Adipose tissue (tissue), 3 donors: Measurements from ENCODE around the gene MBD3L2. TPM values are rescaled to one million over a fixed set of nuclear protein-coding genes. Genes with fewer than 3 reads are reported as not detected.

Source experiments
- H3K27ac ChIP-seq: one replicate; pipeline ENCODE4 v1.5.1; 2013; ENCODE audit warnings: low read depth, low read length
- WGBS, 3 donors: extraction: QIAGEN DNeasy Blood & Tissue Kit; methylation state at CpG; one replicate each; pipeline ENCODE4 v1.1.7; 2013; 5-methylcytosine and 5-hydroxymethylcytosine counted together
- polyA plus RNA-seq, 3 donors: library from polyadenylated mRNA; stranded (reverse); fragments of 200-250 nt; gene quantifications; one replicate each; pipeline ENCODE4 v1.2.3, GENCODE V29; 2013
- donor health status: healthy with polysubstance abuse.
- donor health status: Bipolar disorder and iron deficiency.
- donor health status: healthy.

The MBD3L2 gene
- polyA plus RNA-seq, 3 donors, result not detected

GRCh38 chr19:7098701-7099596 lies 49.8 kb downstream of the MBD3L2 start:
- WGBS, 3 donors, result 0 to 1% (median 1%) methylated on average over 70 to 78 of the region's 78 CpGs
- H3K27ac ChIP-seq, result no peak overlapping the region

GRCh38 chr19:7099597-7099921 lies 50.4 kb downstream of the MBD3L2 start:
- WGBS, 3 donors, result 9 to 13% (median 12%) methylated on average over 9 of the region's 9 CpGs
- H3K27ac ChIP-seq, result no peak overlapping the region

Other genes with a start within 250 kb of the MBD3L2 start
- 1 to 10 TPM in 1 of 3 donors, under 1 TPM in 2; 0.11 to 1.4 (median 0.13) TPM for gene ADGRE1, start 161.7 kb upstream of the MBD3L2 start, polyA plus RNA-seq
- gene MBD3L2B, start 27.9 kb upstream of the MBD3L2 start, polyA plus RNA-seq, result not detected
- not detected for gene MBD3L5, start 18.7 kb upstream of the MBD3L2 start, polyA plus RNA-seq
- not detected for gene MBD3L4, start 9.1 kb upstream of the MBD3L2 start, polyA plus RNA-seq
- gene MBD3L3, start 9.4 kb downstream of the MBD3L2 start, polyA plus RNA-seq, result not detected
- gene ZNF557, start 20.4 kb downstream of the MBD3L2 start, polyA plus RNA-seq, result 1 to 10 TPM; 1.1 to 1.8 (median 1.8) TPM
- 10 to 100 TPM; 10.2 to 33.5 (median 15.5) TPM for gene INSR, start 245.1 kb downstream of the MBD3L2 start, polyA plus RNA-seq